GM19043 (cell line): ENCODE measurements around the gene SKIDA1.

Experiments used
- ATAC-seq: cut with Tn5 transposase; IDR thresholded peaks from one replicate; pipeline ENCODE4 v1.9.1; 2021; ENCODE audit warnings: low read depth; ENCODE audit not compliant: unreplicated experiment

The SKIDA1 gene

DNA sequence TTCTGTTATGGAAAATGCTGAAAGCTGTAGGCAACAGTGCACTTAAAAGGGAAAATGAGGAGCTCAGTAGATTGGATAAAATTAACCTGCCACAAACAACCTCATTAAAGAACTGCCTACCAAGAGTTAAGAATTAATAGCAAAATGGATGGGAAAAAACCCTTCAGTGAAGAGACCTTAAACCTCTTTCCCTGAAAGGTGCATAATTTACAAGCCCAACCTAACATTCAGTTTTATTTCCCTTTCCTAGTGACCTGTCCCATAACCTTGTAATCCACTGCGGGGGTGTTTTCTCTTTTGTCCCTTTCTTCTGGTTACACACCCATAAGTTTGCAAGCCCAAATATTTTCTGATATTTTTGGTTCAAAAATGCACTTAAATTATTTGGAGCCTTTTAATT, 21.9 kb downstream of the SKIDA1 start:
- ATAC-seq = no peak

DNA sequence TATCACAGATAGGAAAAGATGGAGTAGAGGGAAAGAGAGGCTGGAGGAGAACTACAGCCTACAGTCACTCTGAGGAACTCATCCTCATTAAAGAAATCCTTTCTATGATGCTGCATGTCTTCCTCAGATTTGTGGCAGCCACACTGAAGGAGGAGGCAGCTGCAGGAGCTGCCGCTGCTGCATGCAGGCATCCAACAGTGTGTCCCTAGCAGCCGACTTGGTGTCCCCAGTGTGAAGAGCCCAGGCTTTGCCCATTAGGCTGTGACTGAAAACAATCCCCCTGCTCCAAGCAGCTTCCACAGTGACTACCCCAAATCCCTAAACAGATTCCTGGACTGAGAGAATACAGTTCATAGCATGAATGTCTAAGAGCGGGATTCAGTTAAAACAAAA, 23.1 kb downstream of the SKIDA1 start:
- ATAC-seq = no peak

DNA sequence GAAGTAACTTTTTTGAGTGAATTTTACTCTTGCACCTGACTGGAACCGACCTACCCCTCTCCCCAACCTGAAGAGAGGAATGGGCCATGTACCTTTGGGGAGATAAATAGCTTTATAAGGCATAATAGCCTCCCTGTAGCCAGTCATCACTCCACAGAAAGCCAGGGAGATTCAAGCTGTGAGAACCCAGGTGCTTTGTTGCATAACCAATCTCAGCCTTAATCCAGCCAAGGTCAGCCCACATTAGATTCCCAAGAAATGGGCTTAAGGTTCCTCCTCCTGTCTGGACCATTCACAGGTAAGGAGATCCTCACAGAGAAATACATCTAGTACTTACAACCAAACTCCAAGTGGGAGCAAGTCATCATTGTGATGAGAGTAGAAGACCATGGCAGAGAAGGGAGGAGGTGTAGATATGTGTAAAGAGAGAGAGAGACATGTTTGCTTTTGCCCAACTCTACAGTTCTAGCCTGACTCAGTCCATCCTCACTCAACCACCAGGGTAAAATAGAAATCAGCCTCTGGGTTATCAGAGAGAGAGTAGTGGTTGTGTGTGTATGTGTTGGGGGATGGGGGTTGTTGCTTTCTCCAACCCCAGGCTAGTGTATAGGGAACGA, 23.6 kb downstream of the SKIDA1 start:
- ATAC-seq = no peak

DNA sequence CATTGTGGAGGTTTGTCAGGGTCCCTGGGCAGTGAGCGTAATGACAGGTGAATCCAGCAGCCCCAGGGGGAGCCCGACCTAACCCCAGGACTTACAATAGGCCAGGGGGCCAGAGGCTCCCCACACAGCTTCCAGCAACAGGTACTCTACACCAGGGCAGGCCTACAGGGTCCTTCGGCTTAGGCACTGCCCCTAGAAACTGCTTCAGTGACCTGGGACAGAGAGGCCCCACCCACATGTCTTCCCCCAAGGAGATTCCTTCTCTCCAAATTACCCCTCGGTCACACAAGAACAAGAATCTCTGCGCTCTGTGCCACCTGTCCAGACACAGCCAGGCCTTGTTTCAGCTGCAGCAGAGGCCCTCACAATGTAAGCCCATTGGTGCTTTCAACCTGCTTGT, 24.4 kb downstream of the SKIDA1 start:
- ATAC-seq = no peak

DNA sequence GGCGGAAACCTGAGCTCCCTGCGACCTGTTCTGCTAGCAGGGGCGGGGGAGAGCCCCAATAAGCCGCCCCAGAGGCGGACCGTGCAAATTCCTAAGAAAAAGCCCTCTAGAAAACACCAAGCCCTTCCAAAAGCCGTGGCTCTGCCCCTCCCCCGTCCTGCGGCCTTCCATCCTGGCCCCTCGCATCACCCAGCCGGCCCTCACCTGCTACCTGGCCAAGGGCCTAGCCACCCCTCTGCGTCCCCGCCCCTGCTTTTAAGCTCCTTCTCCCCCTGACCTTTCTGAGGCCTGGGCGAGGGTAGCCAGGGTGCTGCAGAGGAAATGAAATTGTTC, 24.9 kb downstream of the SKIDA1 start:
- no peak for ATAC-seq

DNA sequence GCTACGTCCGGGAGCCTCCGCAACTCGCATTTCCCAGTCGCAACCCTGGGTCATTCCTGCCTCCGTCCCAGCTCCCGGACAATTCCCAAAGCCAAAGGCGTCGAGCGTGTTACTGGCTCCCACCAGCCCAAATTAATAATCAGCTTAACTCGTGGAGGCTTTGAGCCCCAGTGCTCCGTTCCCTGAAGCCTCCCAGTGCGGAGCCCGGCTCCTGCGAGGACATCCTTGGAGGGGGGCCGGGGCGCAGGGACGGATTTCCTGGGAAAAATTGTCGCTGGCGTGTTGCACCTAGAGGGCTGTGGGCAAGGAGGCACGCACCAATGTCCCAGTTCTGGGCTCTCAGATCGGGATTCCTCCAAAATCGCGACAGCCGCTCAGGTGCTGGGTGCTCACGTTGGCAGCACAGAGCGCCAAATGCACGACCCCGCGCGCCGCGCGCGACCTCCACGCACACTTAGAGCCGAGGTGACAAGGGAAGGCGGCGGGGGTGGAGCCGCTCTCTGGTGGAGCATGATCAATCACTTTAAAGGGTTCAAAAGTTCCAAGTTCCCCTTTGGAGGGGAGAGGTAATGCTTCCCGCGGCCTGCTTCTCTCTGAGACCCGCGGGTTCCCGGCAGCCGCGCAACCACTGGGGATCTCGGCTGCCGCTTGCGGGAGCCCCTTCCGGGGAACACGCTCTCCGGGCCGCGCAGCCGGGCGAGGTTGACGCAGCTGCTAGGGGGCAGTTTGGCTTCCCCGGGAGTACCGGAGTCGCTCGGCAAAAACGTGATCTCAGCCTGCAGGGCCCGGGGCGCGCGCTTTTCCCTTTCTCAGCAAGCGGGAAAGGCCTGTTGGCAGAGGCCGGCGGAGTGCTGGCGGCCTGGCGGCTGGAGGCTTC, 25.5 kb downstream of the SKIDA1 start:
- no peak for ATAC-seq

DNA sequence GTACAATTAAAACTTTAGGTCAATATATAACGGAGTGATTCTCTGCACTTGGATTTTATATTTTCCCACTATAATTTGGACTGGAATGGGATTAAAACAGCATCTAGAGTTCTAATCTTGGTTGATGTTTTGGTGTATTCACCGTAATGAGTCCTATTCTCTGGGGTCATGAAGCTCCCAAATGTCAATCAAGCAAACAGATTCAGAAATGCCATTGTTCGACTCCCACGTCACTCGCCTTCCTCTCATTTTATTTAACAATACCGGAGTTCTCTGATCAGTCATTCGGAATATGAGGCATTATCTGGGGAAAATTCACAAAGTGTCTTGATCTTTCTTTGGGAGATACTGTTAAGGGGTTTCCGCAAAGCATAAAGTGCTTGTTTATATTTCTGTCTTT, 26.5 kb downstream of the SKIDA1 start:
- ATAC-seq = no peak

DNA sequence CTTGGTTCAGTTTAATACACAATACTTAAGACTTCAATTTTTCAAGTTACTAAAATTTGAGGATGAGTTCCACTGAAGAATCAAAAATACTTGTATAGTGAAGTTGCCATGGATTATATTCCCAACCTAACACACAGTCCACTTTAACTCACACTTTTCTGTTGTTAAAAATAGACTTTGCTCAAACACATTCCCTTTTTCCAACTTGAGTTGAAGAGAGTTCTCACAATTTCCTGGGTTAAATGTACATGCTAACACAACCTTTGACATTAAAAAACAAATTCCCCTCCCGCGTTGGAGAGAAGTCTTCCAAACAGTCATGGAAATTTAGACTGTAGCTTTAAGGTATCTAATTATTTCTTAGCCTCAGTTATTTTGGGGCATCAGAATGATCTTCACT, 27.1 kb downstream of the SKIDA1 start:
- no peak for ATAC-seq

DNA sequence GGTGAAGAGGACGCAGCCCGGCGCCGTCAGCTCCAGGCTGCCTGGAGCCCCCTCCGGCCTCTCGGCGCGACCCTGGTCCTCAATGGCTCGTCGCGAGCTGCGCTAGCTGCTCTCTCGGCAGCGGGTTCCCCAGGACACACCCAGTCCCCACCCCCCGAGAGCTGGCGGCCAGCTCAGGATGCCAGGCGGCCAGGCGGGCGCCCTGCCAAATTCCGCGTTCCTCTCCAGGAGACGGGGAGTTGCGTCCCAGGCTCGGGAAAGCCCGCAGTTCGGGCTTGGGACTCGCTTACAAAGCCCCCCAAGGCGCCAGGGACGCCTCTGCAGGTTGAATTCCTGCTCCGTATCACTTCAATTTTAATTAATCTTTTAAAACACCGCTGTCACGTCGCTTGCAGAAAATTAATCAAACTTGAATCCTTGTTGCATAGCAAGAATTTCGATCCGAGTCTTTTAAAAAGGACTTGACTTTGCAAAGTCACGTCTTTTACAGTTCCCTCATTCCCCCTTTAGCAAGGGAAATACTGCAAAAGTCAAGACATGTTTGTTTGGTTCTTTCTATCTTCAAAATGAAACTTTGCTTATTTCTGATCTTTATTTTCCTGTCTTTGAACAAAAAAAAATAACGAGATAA, 28.2 kb downstream of the SKIDA1 start:
- no peak for ATAC-seq

DNA sequence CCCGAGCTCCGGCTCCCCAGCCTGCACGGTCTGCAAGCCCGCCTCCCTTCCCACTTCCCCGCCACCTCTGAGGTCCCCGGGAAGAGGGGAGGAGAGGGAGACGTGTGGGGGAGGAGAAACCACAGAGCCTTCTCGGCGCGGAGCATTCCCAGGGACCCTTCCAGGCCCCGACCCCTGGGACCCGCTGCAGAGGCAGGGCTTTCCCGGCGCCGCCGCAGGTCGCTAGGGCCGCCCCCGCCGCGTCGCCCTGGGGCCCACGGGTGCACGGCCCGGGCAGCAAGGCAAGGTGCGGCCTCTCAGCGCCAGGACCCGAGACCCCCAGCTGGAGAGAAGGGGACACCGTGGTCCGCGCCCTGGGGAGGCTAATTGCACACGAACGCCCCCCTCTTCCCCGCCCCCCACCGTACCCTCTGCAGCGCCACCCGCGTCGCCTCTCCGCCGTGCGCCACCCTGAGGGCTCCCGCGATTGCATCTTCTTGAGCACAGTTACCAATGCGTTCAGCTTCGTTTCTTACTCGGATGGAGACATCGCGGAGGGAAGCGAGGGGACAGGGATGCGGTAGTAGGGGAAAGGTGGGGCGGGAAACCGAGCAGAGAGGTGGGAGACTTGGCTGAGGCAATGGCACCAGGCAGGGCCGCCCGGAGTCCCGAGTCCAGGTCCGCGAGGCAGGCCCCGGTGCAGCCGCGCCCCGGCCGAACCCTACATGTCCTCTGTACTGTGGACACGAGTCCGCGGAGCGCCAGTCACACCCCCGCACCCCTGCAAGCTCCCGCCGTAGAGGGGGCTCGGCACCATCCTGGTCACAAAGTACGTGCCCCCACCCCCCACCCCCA, 28.9 kb downstream of the SKIDA1 start:
- ATAC-seq = peak; percentile 41

DNA sequence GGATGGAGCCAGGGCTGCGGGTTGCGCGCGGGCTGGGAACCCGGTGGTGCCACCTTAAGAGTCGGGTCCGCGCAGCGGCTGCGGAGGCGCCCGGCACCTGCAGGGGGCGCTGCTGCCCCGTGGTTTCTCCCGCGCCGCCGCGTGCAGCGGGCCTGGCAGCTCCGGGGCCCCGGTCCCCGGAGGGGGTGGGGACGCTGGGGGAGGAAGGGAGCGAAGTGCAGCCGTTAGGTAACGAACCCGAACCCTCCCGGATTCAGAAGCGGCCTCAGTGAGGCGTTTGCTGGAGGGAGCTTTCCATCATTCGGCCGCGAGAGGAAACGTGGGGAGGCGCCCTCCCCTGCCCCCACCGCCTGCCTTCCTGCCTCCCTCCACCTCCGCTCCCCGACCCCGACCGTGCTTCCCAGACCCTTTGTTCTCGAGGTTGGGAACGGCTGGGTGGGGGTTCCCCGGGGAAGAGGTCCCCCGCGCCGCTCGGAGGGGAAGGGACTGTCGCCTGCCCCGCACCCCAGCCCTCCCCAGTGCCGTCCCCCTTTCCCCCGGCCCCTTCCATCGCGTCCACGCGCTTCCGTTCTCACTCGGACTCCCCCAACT, 29.6 kb downstream of the SKIDA1 start:
- peak; percentile 63 for ATAC-seq

DNA sequence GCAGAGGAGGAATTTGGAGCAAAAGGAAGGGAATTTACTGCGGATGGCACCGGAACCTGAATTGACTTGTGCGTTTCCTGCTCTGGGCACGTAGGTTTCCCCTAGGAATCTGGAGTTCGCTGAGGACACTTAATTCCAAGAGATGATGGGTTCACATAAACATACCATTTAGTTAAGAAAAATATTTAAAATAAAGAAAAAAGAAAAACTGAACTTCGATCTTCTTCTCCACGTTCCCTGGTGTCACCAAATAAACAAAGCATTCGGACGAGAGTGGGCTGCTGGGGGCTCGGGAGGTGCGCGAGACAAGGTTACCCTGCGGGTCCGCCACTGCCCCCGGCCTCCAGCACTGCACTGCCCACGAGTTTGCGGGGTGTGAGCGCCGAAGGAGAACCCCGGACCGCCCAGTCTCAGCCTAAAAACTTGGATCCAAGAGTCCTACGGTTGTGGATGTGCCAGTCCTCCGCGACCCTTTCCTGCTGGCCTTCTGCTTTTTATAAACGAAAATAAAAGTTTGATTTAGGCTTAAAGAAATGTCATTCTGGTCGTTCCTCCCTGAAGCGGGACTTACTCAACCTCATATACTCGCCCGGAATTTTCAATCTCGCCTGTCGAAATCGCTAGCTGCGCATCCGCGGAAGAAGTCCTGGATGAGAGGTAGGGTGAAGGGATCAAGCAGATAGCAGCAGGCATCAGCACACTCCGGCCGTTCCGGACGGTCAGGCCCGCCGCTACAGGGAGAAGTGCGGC, 30.3 kb downstream of the SKIDA1 start:
- ATAC-seq = peak; percentile 4

DNA sequence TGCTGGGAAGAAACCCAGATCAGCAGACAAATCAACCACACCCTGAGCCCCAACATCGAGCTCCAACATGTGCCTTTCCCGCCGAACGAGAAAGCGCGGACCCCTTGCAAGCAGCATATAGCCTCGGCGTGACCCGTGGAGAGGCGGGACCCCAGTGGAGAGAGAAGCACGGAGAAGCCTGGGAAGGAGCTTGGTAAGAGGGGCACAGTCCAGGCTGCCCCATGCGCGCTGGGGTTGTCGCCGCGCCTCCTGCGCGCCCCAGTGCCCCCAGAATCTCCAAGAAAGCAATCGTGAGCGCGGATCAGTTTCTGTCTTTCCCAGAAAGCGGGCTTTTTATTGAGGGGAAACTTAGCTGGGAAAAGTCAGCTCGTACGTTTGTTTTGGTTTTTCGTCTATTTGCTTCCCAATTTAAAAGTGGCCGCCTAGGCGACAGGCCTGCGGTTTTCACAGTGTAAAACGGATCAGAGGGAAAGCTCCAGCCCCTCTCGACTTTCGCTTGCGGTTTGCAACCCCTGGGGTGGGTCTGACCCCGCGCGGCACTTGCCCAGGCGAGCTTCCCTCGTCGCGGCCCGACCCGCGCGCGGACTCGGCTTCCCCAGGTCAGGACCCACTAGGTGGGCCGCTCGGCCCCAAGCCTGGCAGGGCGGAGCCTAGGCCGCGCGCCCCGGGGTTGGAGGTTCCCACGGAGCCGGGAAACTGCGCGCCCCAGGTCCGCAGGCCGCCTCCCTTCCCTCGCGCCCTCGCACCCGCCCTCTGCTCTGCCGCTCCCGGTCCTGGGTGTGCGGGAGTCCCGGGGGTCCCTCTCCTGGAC, 31.1 kb downstream of the SKIDA1 start:
- ATAC-seq = no peak

DNA sequence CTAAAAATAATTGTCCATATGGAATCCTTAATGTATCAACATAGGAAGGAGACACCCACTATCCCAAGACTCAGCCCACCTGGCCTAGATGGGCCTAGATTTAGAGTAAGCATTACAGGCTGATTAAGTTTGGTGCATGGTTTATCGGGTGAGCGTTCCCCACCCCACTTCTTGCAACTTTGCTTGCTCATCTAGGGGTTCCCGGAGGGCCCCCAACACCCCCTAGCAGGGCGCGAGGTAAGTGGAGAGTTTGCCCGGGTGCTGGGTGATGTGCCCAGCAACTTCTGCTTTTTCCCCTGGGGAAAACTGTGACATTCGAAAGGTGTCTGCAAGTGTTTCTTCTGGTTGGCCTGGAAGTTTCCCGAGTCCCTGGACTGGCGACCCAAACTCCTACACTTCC, 31.7 kb downstream of the SKIDA1 start:
- ATAC-seq = no peak

DNA sequence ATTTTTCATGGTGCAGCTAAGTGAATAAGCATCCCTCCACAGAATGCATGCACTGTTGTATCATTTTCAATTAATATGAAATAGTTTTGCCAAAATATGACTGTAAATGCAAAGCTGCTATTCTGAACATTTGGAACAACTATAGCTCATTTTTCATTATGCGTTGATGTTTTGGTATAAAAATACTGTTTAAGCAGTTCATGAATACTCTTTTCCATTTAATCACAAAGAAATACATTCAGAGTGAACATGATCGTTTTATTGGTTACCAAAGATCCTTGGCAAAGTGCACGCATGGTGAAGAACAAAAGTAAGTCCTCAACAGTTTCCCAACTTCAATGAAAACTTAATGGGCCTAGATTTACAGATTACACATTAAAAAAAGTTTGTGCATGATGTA, 33.1 kb downstream of the SKIDA1 start:
- no peak for ATAC-seq

DNA sequence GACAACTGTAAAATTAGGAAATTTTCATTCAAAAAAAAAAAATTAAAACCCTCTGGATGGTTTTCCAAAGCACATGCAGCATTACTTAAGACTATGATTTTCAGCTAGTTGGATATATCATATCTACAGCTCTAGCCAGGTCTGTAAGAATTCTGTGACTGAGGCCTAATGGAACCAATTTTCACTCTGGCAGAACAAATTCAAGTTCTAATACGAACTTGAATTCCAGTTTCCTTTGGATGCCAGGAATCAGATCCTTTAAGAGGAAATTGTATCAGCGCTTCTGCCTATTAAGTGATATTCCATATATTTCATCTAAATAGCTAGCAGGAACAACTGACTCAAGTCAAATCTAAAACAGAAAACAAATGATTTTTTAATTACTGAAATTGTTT, 34.8 kb downstream of the SKIDA1 start:
- no peak for ATAC-seq

DNA sequence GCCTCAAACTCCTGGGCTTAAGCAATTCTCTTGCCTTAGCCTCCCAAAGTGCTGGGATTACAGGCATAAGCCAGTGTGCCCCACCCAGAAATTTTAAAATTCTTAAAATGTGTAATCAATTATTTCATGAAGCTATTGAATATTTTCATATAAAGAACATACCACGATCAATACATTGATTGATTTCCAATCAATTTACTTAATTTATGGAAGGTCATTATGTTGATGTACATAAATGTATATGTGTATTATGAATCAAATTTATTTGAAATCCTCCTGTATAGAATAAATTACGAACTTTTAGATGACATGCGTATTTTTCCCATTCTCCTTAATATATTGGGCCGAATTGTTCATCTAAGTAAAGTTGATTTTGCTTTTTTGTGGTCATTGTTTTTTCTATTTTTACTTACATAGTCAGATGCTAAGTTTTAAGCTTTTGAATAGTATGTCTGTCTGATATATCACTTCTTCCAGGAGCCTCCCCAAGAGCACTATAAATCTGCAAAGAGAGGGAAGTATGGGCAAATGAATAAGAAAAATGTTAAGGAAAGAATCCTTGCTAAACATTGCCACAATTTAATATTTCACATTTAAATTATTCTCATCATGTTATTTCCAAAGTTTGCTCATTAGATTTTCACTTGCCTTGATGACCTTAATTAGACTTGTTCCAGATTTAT, 35.3 kb downstream of the SKIDA1 start:
- ATAC-seq = no peak

DNA sequence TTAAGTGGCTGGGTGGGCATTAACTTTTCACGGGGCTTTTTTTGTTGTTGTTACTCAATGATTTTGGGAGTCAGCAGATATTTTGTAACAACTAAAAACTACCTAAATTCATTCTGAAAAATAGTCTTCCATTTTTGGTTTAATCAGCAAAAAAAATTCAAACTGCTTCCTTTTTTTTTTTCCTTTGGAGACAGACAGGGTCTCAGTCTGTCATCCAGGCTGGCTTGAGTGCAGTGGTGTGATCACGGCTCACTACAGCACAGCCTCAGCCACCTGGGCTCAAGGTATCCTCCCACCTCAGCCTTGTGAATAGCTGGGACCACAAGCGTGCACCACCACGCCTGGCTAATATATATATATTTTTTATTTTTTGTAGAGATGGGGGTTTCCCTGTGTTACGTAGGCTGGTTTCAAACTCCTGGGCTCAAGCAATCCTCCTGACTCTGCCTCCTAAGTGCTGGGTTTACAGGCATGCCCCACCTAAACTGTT, 36.5 kb downstream of the SKIDA1 start:
- ATAC-seq = no peak
